AG09319 (cell line): ENCODE results near the gene WAC.
"Not testable (repeated sequence)": the region's sequence is repeated elsewhere in the genome, so short reads cannot be mapped to it uniquely, and the experiment has no call there.

Experiments used
- DNase-seq: peaks from one replicate; pipeline ENCODE4 v3.0.0-alpha.2; 2010; ENCODE audit warnings: low read depth; ENCODE audit errors: extremely low read depth
- TF ChIP-seq, protein P1 (sequence below): IDR thresholded peaks from 2 replicates; pipeline ENCODE4 v1.5.1; 2011; ENCODE audit warnings: low read depth, mild to moderate bottlenecking, inconsistent platforms, low read length, moderate library complexity

Gene WAC

DNA sequence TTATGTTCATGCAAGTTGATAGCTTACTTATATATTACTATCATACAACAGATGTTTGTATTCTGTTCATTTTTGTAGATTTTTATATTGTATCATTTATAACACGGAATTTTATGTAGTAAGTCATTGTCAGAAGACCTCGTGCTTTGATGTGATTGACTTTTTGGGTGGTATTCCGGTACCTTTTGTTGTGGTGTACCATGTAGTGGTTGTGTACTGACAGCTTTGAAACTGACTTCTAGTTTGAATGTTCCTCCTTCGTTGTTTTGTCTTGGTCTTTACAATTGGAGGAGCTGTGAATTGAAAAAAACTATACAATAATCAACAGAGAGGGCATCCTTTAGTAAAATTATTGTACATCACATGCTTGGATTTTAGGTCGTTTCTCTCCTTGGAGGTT lies 61.5 kb downstream of the WAC start:
- DNase-seq, result no peak
- TF ChIP-seq, protein P1, sequence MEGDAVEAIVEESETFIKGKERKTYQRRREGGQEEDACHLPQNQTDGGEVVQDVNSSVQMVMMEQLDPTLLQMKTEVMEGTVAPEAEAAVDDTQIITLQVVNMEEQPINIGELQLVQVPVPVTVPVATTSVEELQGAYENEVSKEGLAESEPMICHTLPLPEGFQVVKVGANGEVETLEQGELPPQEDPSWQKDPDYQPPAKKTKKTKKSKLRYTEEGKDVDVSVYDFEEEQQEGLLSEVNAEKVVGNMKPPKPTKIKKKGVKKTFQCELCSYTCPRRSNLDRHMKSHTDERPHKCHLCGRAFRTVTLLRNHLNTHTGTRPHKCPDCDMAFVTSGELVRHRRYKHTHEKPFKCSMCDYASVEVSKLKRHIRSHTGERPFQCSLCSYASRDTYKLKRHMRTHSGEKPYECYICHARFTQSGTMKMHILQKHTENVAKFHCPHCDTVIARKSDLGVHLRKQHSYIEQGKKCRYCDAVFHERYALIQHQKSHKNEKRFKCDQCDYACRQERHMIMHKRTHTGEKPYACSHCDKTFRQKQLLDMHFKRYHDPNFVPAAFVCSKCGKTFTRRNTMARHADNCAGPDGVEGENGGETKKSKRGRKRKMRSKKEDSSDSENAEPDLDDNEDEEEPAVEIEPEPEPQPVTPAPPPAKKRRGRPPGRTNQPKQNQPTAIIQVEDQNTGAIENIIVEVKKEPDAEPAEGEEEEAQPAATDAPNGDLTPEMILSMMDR, result no peak

DNA sequence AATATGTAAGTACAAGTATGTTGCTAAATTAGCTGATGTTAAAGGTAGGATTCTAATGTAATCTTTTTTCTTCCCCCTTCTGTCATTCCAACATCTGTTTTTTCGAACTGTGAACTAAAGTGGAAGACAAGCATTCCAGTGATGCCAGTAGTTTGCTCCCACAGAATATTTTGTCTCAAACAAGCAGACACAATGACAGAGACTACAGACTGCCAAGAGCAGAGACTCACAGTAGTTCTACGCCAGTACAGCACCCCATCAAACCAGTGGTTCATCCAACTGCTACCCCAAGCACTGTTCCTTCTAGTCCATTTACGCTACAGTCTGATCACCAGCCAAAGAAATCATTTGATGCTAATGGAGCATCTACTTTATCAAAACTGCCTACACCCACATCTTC lies 62.7 kb downstream of the WAC start:
- no peak for DNase-seq
- TF ChIP-seq, protein P1, result no peak

DNA sequence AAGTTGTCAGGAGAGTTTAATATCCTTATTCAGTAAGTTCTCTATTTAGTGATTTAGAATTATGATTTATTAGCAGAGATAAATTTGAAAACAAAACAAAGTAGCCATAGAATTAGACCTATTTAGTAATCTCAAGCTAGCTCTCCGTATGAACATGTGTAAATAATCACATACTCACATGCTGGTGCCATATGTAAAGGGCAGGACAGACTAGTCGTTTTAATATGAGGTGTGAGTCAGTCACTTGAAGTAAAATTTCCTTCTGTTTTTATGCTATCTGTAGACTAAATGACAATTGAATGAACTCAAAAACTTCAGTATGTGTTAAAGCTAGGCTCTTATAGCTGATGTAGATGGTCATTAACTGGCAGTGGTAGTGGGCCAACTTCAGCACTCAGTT lies 67.1 kb downstream of the WAC start:
- no peak for DNase-seq
- TF ChIP-seq, protein P1, result no peak

DNA sequence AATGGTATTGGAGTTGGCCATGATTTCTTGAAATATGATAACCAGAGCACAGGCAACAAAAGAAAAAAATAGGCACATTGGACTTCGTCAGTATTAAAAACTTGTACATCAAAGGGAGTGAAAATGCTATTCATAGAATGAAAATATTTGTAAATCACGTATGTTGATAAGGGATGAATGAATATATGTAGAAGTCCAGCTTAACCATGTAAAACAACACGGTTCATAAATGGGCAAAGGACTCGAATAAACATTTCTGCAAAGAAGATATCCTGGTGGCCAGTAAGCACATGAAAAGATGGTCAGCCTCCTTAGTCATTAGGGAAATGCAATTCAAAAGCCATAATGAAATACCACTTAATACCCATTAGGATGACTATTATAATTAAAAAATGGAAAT lies 68.1 kb downstream of the WAC start:
- no peak for DNase-seq
- TF ChIP-seq, protein P1, result no peak

DNA sequence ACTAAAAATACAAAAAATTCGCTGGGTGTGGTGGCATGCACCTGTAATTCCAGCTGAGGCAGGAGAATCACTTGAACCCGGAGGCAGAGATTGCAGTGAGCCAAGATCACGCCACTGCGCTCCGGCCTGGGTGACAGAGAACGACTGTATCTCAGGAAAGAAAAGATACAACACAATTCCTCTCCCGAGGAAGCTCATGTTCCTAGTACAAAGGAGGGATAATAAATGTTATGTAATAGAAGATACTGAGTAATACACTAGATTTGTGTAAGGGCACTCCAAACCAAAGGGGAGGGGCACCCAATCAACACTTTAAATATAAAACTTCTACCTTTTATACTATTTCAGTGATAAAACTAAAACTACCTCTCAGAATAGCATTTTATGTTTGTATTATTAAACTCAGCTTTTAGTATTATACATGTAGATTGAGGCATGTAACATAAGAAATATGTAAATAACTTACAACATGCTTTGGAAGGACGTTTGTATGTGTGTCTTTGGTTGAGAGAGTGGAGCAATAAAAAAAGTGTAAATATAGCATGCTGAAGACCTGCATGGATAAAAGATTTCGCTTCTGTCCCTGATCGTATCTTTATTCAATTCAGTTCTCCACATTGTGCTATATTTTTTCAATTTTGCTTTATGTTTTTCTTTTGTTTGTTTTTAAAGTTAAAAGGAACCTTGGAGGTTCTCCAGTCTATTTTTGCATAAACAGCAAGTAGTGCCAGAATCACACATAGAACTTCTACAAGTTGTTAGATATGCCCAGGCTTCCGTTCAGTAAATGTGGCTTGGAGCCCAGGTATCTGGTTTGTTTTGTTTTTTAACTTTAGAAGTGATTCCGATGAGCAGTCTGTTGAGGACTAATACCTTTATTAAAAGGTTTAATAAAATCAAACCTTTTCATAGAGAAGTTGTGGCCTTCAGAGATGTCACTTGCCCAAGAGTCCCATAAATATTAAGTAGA lies 71.9 kb downstream of the WAC start:
- no peak for DNase-seq
- TF ChIP-seq, protein P1, result no peak

DNA sequence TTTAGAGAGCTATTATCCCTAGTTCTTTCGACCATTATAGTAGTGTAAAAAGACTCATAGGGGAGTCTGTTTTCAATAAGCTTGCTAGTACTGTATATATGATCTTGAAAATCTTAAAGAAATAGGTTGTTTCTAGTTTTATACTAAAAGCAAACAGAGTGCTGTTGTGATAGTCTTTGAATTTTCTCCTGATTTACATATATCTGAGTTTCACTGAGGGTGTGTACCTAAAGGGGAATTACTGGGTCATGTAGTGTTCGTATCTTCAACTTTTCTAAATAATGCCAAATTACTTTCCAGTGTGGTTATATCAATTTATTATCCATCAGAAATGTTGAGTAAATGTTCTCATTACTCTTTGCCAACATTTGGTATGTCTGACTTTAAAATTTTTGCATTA lies 73.7 kb downstream of the WAC start:
- DNase-seq, result no peak
- TF ChIP-seq, protein P1, result no peak

DNA sequence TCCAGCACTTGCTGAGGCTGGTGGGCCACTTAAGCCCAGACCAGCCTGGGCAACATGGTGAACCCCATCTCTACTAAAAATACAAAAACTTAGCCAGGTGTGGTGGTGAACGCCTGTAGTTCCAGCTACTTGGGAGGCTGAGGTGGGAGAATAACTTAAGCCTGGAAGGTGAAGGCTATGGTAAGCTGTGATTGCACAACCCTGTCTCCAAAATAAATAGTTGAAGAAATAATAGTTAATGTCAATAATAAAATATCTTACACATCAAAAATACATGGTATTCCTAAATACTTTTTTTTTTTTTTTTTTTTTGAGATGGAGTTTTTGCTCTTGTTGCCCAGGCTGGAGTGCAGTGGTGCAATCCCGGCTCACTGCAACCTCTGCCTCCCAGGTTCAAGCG lies 76.7 kb downstream of the WAC start:
- DNase-seq, result not testable (repeated sequence)

DNA sequence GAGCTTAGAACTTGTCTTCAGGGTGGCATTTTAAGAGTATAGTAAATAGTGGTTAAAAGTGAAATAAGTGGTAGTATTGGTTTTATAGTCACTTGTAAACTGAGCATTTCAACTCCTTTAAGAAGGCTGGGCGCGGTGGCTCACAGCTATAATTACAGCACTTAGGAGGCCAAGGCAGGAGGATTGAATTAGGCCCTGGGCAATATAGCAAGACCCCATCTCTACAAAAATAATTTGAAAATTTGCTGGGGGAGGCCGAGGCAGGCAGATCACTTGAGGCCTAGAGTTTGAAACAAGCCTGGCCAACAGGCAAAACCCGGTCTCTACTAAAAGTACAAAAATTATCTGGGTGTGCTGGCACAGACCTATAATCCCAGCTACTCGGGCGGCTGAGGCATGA lies 80.0 kb downstream of the WAC start:
- TF ChIP-seq, protein P1, result no peak
- no peak for DNase-seq
